HCT116 (cell line): ENCODE data around the gene RIN3.

Source experiments
- CEBPB ChIP-seq: IDR thresholded peaks from 2 replicates; pipeline ENCODE4 v1.6.1; 2012; ENCODE audit warnings: low read depth
- CTCF ChIP-seq, 3 experiments: fragments of 200-600 bp in 1 of 3; sonication (generic) in 1 of 3; IDR thresholded peaks in 2 of 3; conservative IDR thresholded peaks in 1 of 3; 2 replicates each; pipeline ENCODE4 v1.5.1; 2012 to 2017; ENCODE audit warnings: low read depth in 2 of 3, low read length in 2 of 3, antibody characterized with exemption in 1 of 3, borderline replicate concordance in 1 of 3, control low read depth in 1 of 3, mild to moderate bottlenecking in 1 of 3, mixed read lengths in 1 of 3, mixed run types in 1 of 3, moderate library complexity in 1 of 3; ENCODE audit not compliant: insufficient read depth in 1 of 3
- EZH2 ChIP-seq: fragments of 200-600 bp; sonication (generic); IDR thresholded peaks from 2 replicates; pipeline ENCODE4 v1.6.1; 2017; ENCODE audit warnings: antibody characterized with exemption, mixed run types
- POLR2A ChIP-seq: IDR thresholded peaks from 2 replicates; pipeline ENCODE4 v1.7.0; 2011; ENCODE audit warnings: borderline replicate concordance; ENCODE audit not compliant: insufficient read depth, insufficient read length; ENCODE audit errors: extremely low read depth
- POLR2AphosphoS5 ChIP-seq: IDR thresholded peaks from 2 replicates; pipeline ENCODE4 v1.6.1; 2011; ENCODE audit warnings: mild to moderate bottlenecking, low read depth, low read length, moderate library complexity
- RAD21 ChIP-seq: IDR thresholded peaks from 2 replicates; pipeline ENCODE4 v1.6.1; 2012; ENCODE audit warnings: low read depth, mild to moderate bottlenecking
- REST ChIP-seq: IDR thresholded peaks from 2 replicates; pipeline ENCODE4 v1.6.1; 2012; ENCODE audit warnings: low read depth
- SIN3A ChIP-seq: IDR thresholded peaks from 2 replicates; pipeline ENCODE4 v1.6.1; 2012; ENCODE audit warnings: low read depth
- TF ChIP-seq, protein P1 (sequence below): IDR thresholded peaks from 2 replicates; pipeline ENCODE4 v1.6.1; 2012

DNA sequence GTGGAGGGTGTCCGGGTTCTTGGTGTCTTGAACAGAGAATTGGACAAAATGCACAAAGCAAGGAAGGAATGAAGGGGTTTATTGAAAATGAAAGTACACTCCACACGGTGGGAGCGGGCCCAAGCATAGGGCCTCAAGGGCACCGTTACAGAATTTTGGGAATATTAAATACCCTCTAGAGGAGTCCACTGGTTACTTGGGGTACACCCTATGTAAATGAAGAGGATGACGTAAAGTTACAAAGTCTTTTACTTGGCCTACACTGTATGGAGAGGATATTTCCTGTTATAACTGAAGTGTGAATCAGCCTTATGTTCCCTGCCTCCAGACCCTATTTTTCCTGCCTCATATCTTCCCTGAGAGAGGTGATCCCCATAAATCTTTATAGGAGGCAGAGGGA lies 102.6 kb downstream of the RIN3 start:
- TF ChIP-seq RAD21 (no peak), POLR2A (no peak), SIN3A (no peak), POLR2AphosphoS5 (no peak), CTCF (IDR thresholded peaks at IDR 0.05 in 2 of 3, conservative IDR thresholded peaks at IDR 0.05 in 1 of 3; ENCODE audit: borderline replicate concordance in 1 of 3, insufficient read depth in 1 of 3, low read depth in 2 of 3, low read length in 2 of 3) (no peak), REST (no peak), EZH2 (no peak), CEBPB (no peak)
- TF ChIP-seq, protein P1, sequence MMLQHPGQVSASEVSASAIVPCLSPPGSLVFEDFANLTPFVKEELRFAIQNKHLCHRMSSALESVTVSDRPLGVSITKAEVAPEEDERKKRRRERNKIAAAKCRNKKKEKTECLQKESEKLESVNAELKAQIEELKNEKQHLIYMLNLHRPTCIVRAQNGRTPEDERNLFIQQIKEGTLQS, result no peak
